Measurements from ENCODE around the gene C20orf202. TPM values are rescaled to one million over a fixed set of nuclear protein-coding genes. Genes with fewer than 3 reads are reported as not detected.

Gene C20orf202
- total RNA-seq, 2 experiments from 2014 or later: 0.25 to 0.26 TPM

DNA sequence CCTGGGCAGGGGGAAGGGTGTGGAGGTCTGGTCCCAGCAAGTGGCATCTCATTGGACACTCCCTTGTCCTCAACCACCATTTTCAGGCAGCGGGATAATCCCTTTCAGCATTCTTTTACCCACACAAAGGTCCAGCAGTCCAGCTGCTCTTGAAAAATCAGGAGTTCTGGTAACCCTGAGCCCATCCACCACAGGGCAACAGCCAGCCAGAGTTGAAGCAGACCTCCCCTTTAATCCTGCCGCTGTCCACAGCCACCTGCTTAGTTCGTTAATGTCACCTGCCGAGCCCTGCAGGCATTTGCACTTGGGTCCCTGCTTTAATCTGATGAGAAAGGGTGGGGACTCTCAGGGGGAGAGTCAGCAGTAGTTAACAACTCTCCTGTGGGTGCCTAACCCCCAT, 29.6 kb upstream of the C20orf202 start:
- Mint-ChIP-seq H3K4me3 (no peak overlapping the region), H3K9me3 (no peaks in the 10 kb centered on the region), H3K27me3 (no peaks in the 10 kb centered on the region), H3K36me3 (peaks cover 10% of the 10 kb centered on the region), H3K4me1 (no peaks in the 10 kb centered on the region), H3K27ac (no peak overlapping the region)
- POLR2A ChIA-PET: no interaction called here
- ATAC-seq (ENCODE audit: low read depth) (no peak), DNase-seq (no peak)

DNA sequence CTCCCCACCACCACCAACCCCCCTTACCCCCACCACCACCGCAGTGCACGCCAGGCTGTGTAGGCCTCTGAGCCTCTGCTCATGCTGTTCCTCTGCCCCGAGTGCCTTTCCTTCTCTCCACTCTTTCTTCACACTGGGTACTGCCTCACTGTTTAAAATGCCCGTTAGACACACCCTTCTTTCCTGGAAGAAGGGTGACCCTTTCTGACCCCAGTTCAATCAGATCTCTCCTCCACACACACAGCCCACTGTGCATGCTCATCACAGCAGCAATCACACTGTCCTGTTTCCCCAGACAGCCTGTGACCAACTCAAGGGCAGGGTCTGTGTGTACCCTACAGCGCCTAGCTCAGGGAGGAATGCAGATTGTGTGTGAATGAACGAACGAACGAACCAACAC, 28.5 kb upstream of the C20orf202 start:
- H3K4me3 Mint-ChIP-seq: no peak overlapping the region
- H3K9me3 Mint-ChIP-seq: no peaks in the 10 kb centered on the region
- H3K36me3 Mint-ChIP-seq: peaks cover 9% of the 10 kb centered on the region
- H3K27ac Mint-ChIP-seq: no peak overlapping the region
- no peaks in the 10 kb centered on the region for H3K27me3 Mint-ChIP-seq
- H3K4me1 Mint-ChIP-seq: no peaks in the 10 kb centered on the region
- POLR2A ChIA-PET: no interaction called here
- DNase-seq (no peak), ATAC-seq (ENCODE audit: low read depth) (no peak)

GRCh38 chr20:1177680-1178079, 25.6 kb upstream of the C20orf202 start:
- Mint-ChIP-seq H3K4me3 (no peak overlapping the region), H3K27ac (no peak overlapping the region), H3K9me3 (no peaks in the 10 kb centered on the region), H3K27me3 (peaks cover 5% of the 10 kb centered on the region), H3K4me1 (no peaks in the 10 kb centered on the region), H3K36me3 (peaks cover 3% of the 10 kb centered on the region)
- ATAC-seq (ENCODE audit: low read depth) (no peak), DNase-seq (no peak)
- POLR2A ChIA-PET: no interaction called here

DNA sequence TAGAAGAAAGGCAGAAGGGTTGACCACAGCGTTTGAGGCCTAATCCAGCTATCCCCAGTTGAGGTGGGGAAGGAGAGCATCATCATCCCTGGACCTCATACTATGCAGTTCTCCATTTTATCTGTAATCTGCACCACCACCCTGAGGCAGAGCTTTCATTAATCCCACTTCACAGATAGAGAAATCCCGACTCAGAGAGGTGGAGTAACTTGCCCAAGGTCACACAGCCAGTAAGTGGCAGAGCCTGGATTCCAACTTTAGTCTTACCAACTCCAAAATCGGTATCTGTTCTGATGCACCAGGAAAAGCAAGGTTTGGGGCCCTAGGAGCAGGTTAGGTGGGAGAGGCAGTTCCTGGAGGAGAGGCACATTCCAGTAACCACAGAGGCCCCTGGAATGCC, 25.2 kb upstream of the C20orf202 start:
- POLR2A ChIA-PET: no interaction called here
- no peaks in the 10 kb centered on the region for H3K9me3 Mint-ChIP-seq
- no peak for DNase-seq
- no peaks in the 10 kb centered on the region for H3K4me1 Mint-ChIP-seq
- H3K27me3 Mint-ChIP-seq: peaks cover 8% of the 10 kb centered on the region
- no peaks in the 10 kb centered on the region for H3K36me3 Mint-ChIP-seq
- H3K27ac Mint-ChIP-seq: no peak overlapping the region
- H3K4me3 Mint-ChIP-seq: no peak overlapping the region
- no peak for ATAC-seq (ENCODE audit: low read depth)

GRCh38 chr20:1178623-1179022, 24.6 kb upstream of the C20orf202 start:
- H3K9me3 Mint-ChIP-seq: no peaks in the 10 kb centered on the region
- no peak for ATAC-seq (ENCODE audit: low read depth)
- DNase-seq: no peak
- H3K36me3 Mint-ChIP-seq: no peaks in the 10 kb centered on the region
- H3K4me3 Mint-ChIP-seq: no peak overlapping the region
- no peaks in the 10 kb centered on the region for H3K4me1 Mint-ChIP-seq
- peaks cover 13% of the 10 kb centered on the region for H3K27me3 Mint-ChIP-seq
- POLR2A ChIA-PET: no interaction called here
- H3K27ac Mint-ChIP-seq: no peak overlapping the region

DNA sequence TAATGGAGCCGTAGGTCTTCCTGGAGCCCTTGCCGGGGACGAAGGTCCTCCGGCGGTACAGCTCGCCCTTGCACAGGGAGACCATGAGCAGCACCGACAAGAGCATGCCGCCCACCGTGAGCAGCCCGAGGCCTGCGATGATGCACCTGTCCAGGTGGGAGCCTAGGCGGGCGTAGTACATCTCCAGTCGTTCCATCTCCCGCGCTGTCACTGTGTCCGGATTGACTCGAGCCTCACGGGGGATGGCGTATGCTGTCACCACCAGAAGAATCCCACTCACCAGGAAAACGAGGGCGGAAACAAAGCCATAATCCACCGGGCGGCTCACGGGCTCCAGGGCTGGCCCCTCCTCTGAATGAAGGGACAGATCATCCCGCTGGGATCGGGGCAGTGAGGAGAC, 22.3 kb upstream of the C20orf202 start:
- no peaks in the 10 kb centered on the region for H3K36me3 Mint-ChIP-seq
- peaks cover 6% of the 10 kb centered on the region for H3K4me1 Mint-ChIP-seq
- DNase-seq (no peak), ATAC-seq (ENCODE audit: low read depth) (no peak)
- H3K27ac Mint-ChIP-seq: no peak overlapping the region
- no peaks in the 10 kb centered on the region for H3K9me3 Mint-ChIP-seq
- peaks cover 24% of the 10 kb centered on the region for H3K27me3 Mint-ChIP-seq
- no peak overlapping the region for H3K4me3 Mint-ChIP-seq
- POLR2A ChIA-PET: no interaction called here

GRCh38 chr20:1182106-1182505, 21.1 kb upstream of the C20orf202 start:
- DNase-seq (no peak), ATAC-seq (ENCODE audit: low read depth) (no peak)
- H3K9me3 Mint-ChIP-seq: no peaks in the 10 kb centered on the region
- POLR2A ChIA-PET: no interaction called here
- H3K4me1 Mint-ChIP-seq: peaks cover 6% of the 10 kb centered on the region
- H3K4me3 Mint-ChIP-seq: no peak overlapping the region
- no peak overlapping the region for H3K27ac Mint-ChIP-seq
- H3K27me3 Mint-ChIP-seq: peaks cover 24% of the 10 kb centered on the region
- H3K36me3 Mint-ChIP-seq: no peaks in the 10 kb centered on the region

- H3K4me3 Mint-ChIP-seq: no peak overlapping the region
These were observed 20.1 kb upstream of the C20orf202 start for GRCh38 chr20:1183153-1183552.

GRCh38 chr20:1184260-1184637, 19.0 kb upstream of the C20orf202 start:
- Mint-ChIP-seq H3K36me3 (no peaks in the 10 kb centered on the region), H3K4me1 (peaks cover 6% of the 10 kb centered on the region), H3K27ac (no peak overlapping the region), H3K9me3 (no peaks in the 10 kb centered on the region), H3K4me3 (peak overlapping the region; percentile 76), H3K27me3 (peaks cover 26% of the 10 kb centered on the region)
- DNase-seq (no peak), ATAC-seq (ENCODE audit: low read depth) (no peak)
- POLR2A ChIA-PET: interaction anchor here (0.8 kb wide), 1 partner anchor 65 kb away, joined by 3 read pairs; no protein-coding TSS in a partner anchor

More at GRCh38 chr20:1183153-1183552, 20.1 kb upstream of the C20orf202 start:
- DNase-seq: no peak
- no peak overlapping the region for H3K27ac Mint-ChIP-seq
- no peaks in the 10 kb centered on the region for H3K9me3 Mint-ChIP-seq
- H3K36me3 Mint-ChIP-seq: no peaks in the 10 kb centered on the region
- peaks cover 24% of the 10 kb centered on the region for H3K27me3 Mint-ChIP-seq
- POLR2A ChIA-PET: no interaction called here
- peaks cover 6% of the 10 kb centered on the region for H3K4me1 Mint-ChIP-seq
- ATAC-seq (ENCODE audit: low read depth): no peak

- POLR2A ChIA-PET: interaction anchor here (0.8 kb wide), 1 partner anchor 66 kb away, joined by 3 read pairs; no protein-coding TSS in a partner anchor
- DNase-seq: peak; percentile 55
- Mint-ChIP-seq H3K4me3 (peak within 1 kb of the TSS; percentile 76), H3K27ac (no peak within 1 kb of the TSS), H3K36me3 (no peaks in the 10 kb centered on the region), H3K9me3 (no peaks in the 10 kb centered on the region), H3K4me1 (peaks cover 6% of the 10 kb centered on the region), H3K27me3 (peaks cover 29% of the 10 kb centered on the region)
- ATAC-seq (ENCODE audit: low read depth): peak; percentile 16
These were observed 18.5 kb upstream of the C20orf202 start, which contains the start of gene TMEM74B for GRCh38 chr20:1184638-1185315. TSS of gene TMEM74B (minus strand) at chr20:1184981. CDS start at chr20:1183801, 1,180 bp downstream.

GRCh38 chr20:1185316-1185741, 17.9 kb upstream of the C20orf202 start:
- Mint-ChIP-seq H3K36me3 (no peaks in the 10 kb centered on the region), H3K27me3 (peaks cover 33% of the 10 kb centered on the region), H3K9me3 (no peaks in the 10 kb centered on the region), H3K27ac (no peak overlapping the region), H3K4me3 (peak overlapping the region; percentile 16), H3K4me1 (peaks cover 6% of the 10 kb centered on the region)
- ATAC-seq (ENCODE audit: low read depth) (peak; percentile 41), DNase-seq (no peak)
- POLR2A ChIA-PET: no interaction called here

DNA sequence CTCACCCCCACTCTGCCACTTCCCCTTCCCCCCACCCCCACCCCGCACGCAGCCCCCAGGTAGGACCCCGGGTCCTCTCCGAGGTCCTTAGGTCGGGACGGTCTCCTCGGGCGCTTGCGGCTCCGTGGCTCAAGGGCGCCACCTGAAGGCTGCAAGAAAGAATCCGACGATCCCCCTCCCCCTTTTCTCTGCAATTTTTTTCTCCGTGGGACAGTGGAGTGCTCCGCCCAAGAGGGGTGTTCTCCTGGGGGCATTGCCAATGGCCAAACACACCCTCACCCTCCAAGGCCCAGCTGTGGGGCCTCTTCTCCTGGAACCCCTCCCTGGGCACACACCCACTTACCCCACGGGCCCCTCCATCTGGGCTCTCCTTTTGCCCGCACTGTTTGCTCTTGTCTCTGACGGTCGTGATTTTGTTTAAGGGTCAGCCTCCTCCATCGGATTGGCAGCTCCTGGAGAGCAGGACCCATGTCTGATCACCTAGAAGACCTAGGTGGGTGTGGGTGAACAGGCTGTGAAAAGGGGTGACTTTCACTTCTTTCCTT, 17.4 kb upstream of the C20orf202 start:
- H3K36me3 Mint-ChIP-seq: no peaks in the 10 kb centered on the region
- peaks cover 6% of the 10 kb centered on the region for H3K4me1 Mint-ChIP-seq
- H3K27me3 Mint-ChIP-seq: peaks cover 33% of the 10 kb centered on the region
- ATAC-seq (ENCODE audit: low read depth) (peak; percentile 74), DNase-seq (peak; percentile 77)
- H3K9me3 Mint-ChIP-seq: no peaks in the 10 kb centered on the region
- H3K27ac Mint-ChIP-seq: no peak overlapping the region
- H3K4me3 Mint-ChIP-seq: peak overlapping the region; percentile 68
- POLR2A ChIA-PET: no interaction called here

DNA sequence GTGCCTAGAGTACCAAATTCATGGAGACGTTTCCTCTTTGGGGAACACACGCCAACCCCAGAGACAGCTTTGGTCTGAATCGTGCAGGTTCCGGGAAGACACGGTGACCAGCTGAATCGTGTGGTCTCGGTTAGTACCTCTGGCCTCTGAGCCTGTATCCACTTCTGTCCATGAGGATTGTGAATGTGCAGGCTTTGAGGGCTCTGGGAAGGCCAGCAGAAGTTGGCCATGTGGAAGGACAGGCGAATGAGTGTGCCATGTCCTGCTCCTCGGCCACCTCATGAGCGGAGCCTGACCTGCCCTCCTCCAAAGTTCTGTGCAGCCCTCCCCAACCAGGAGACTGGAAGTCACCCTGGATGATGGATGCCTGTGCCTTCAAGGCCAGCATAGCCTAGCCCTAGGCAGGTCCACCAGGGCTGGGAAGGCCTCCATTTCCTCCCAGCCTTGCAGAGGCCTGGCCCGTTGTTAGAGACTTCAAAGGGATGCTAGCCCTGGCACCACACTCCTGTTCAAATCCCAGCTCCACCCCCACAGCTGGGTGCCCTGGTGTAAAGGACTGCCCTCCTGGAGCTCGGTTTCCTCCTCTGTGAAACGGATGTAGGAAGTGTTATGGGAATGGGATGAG, 16.8 kb upstream of the C20orf202 start:
- DNase-seq: no peak
- POLR2A ChIA-PET: no interaction called here
- H3K27me3 Mint-ChIP-seq: peaks cover 34% of the 10 kb centered on the region
- ATAC-seq (ENCODE audit: low read depth): no peak
- H3K4me3 Mint-ChIP-seq: no peak overlapping the region
- peaks cover 6% of the 10 kb centered on the region for H3K4me1 Mint-ChIP-seq
- no peaks in the 10 kb centered on the region for H3K36me3 Mint-ChIP-seq
- no peaks in the 10 kb centered on the region for H3K9me3 Mint-ChIP-seq
- H3K27ac Mint-ChIP-seq: no peak overlapping the region

GRCh38 chr20:1187605-1188171, 15.6 kb upstream of the C20orf202 start:
- DNase-seq: no peak
- H3K4me3 Mint-ChIP-seq: no peak overlapping the region
- H3K36me3 Mint-ChIP-seq: no peaks in the 10 kb centered on the region
- H3K27ac Mint-ChIP-seq: no peak overlapping the region
- ATAC-seq (ENCODE audit: low read depth): no peak
- POLR2A ChIA-PET: no interaction called here
- H3K27me3 Mint-ChIP-seq: peaks cover 30% of the 10 kb centered on the region
- H3K4me1 Mint-ChIP-seq: peaks cover 6% of the 10 kb centered on the region
- H3K9me3 Mint-ChIP-seq: no peaks in the 10 kb centered on the region
